Osteoblast (primary cell): ENCODE data around the gene IFI30. TPM values are rescaled to one million over a fixed set of nuclear protein-coding genes. Genes with fewer than 3 reads are reported as not detected.

ENCODE experiments used
- DNase-seq: peaks from one replicate; pipeline ENCODE4 v3.0.0; 2011; ENCODE audit warnings: low spot score, mixed read lengths; ENCODE audit not compliant: insufficient read length; ENCODE audit errors: missing footprints
- H2AFZ ChIP-seq: 2 replicates; pipeline ENCODE4 v1.6.0; 2011; ENCODE audit warnings: mild to moderate bottlenecking, low read length
- H3K27ac ChIP-seq: 2 replicates; pipeline ENCODE4 v1.5.1; 2011; ENCODE audit warnings: mild to moderate bottlenecking, low read depth, low read length, moderate library complexity
- H3K27me3 ChIP-seq: 2 replicates; pipeline ENCODE4 v1.6.0; 2012; ENCODE audit warnings: mild to moderate bottlenecking, control low read depth, inconsistent platforms, low read length, moderate library complexity; ENCODE audit not compliant: insufficient read depth
- H3K36me3 ChIP-seq: 2 replicates; pipeline ENCODE4 v1.5.1; 2011; ENCODE audit warnings: mild to moderate bottlenecking, low read length, control low read depth, moderate library complexity; ENCODE audit not compliant: insufficient read depth
- H3K4me1 ChIP-seq: 2 replicates; pipeline ENCODE4 v1.5.1; 2011; ENCODE audit warnings: mild to moderate bottlenecking, low read length, control low read depth, moderate library complexity; ENCODE audit not compliant: insufficient read depth
- H3K4me2 ChIP-seq: 2 replicates; pipeline ENCODE4 v1.6.0; 2011; ENCODE audit warnings: mild to moderate bottlenecking, low read length; ENCODE audit not compliant: insufficient read depth
- H3K4me3 ChIP-seq: fragments of 200-600 bp; sonication (generic); 3 replicates; pipeline ENCODE4 v1.5.1; 2012; ENCODE audit warnings: mild to moderate bottlenecking, low read length, inconsistent platforms; ENCODE audit not compliant: insufficient read depth
- H3K79me2 ChIP-seq: 2 replicates; pipeline ENCODE4 v1.6.0; 2012; ENCODE audit warnings: mild to moderate bottlenecking, low read length, control low read depth, inconsistent platforms; ENCODE audit not compliant: insufficient read depth
- H3K9me3 ChIP-seq: 2 replicates; pipeline ENCODE4 v1.5.1; 2011; ENCODE audit warnings: low read depth, low read length, control low read depth
- H4K20me1 ChIP-seq: 2 replicates; pipeline ENCODE4 v1.6.0; 2012; ENCODE audit warnings: mild to moderate bottlenecking, low read length, control low read depth; ENCODE audit not compliant: insufficient read depth
- total RNA-seq: library from RNA; depleted of rRNA; stranded (reverse); fragments of >200 nt; gene quantifications from 2 replicates; pipeline ENCODE4 v1.2.3, GENCODE V29; 2012
- TF ChIP-seq, protein P1 (sequence below): IDR thresholded peaks from 2 replicates; pipeline ENCODE4 v1.5.1; 2011; ENCODE audit warnings: mild to moderate bottlenecking, low read depth, low read length, moderate library complexity; ENCODE audit errors: extremely low read depth

The IFI30 gene
- total RNA-seq, 1 donor: 110 TPM

DNA sequence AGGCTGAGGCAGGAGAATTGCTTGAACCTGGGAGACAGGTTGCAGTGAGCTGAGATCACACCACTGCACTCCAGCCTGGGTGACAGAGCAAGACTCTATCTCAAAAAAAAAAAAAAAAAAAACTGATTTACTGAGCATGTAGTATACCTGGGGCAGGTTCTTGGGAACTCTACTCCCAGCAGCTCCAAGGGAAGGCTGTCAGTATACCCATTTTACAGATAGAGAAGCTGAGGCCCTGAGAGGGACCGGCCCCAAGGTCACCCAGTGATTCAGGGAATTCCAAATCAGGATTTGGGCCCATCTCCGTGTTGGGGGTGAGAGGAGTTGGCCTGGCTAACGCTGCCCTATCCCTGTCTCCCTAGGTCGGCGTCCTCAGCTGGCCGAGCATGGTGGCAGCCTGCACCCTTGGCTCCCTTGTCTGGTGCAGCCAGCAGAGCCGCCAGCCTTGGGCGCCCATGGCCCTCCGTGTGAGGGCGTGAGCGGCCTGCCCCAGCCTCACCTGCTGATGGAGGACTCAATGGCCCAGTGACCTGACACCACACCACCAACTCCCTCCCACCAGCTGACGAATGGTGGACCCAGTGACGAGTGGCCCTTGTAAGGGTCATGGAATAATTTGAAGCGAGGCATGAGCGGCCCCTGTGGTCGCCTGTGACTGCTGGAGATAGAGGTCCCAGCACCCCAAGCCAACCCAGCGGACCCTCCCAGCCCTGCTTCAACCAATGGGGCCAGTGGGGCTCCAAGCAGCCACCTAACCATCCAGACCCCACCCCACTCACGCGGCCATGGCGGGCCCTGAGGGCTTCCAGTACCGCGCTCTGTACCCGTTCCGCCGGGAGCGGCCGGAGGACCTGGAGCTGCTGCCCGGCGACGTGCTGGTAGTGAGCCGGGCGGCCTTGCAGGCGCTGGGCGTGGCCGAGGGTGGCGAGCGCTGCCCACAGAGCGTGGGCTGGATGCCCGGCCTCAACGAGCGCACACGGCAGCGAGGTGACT is 18.2 kb upstream of the IFI30 start:
- Histone ChIP-seq H3K36me3 (peaks cover 11% of the 10 kb centered on the region), H3K4me3 (no peak overlapping the region), H3K4me2 (no peak overlapping the region), H3K79me2 (peaks cover 32% of the 10 kb centered on the region), H3K27ac (no peak overlapping the region), H3K4me1 (peaks cover 24% of the 10 kb centered on the region), H3K9me3 (no peaks in the 10 kb centered on the region), H2AFZ (no peak overlapping the region), H4K20me1 (peaks cover 18% of the 10 kb centered on the region), H3K27me3 (no peaks in the 10 kb centered on the region)
- DNase-seq: no peak
- TF ChIP-seq, protein P1, sequence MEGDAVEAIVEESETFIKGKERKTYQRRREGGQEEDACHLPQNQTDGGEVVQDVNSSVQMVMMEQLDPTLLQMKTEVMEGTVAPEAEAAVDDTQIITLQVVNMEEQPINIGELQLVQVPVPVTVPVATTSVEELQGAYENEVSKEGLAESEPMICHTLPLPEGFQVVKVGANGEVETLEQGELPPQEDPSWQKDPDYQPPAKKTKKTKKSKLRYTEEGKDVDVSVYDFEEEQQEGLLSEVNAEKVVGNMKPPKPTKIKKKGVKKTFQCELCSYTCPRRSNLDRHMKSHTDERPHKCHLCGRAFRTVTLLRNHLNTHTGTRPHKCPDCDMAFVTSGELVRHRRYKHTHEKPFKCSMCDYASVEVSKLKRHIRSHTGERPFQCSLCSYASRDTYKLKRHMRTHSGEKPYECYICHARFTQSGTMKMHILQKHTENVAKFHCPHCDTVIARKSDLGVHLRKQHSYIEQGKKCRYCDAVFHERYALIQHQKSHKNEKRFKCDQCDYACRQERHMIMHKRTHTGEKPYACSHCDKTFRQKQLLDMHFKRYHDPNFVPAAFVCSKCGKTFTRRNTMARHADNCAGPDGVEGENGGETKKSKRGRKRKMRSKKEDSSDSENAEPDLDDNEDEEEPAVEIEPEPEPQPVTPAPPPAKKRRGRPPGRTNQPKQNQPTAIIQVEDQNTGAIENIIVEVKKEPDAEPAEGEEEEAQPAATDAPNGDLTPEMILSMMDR: no peak

DNA sequence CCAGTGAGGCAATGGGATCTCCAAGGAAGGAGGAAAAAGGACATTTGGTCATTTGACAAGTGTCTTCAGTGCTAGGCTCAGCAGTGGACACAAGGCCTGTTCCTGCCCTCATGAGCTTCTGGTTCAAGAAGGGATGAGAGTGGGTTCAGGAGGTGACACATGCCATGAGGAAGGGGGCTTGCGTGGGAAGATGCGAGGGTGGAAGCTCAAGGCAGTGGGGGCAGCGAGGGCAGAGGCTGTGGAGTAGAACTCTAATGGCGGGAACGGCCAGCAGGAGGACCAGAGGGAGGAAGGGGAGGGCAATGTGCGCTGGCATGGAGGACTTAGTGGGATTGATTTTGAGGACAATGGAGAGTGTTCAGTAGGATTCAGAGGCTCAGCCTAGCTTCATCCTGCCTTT is 17.3 kb upstream of the IFI30 start:
- H2AFZ ChIP-seq: no peak overlapping the region
- no peaks in the 10 kb centered on the region for H3K27me3 ChIP-seq
- H3K36me3 ChIP-seq: peaks cover 11% of the 10 kb centered on the region
- DNase-seq: peak; percentile 55
- no peaks in the 10 kb centered on the region for H3K9me3 ChIP-seq
- peaks cover 32% of the 10 kb centered on the region for H3K79me2 ChIP-seq
- peaks cover 29% of the 10 kb centered on the region for H3K4me1 ChIP-seq
- no peak overlapping the region for H3K4me2 ChIP-seq
- TF ChIP-seq, protein P1: no peak
- no peak overlapping the region for H3K27ac ChIP-seq
- no peak overlapping the region for H3K4me3 ChIP-seq
- H4K20me1 ChIP-seq: peaks cover 18% of the 10 kb centered on the region

DNA sequence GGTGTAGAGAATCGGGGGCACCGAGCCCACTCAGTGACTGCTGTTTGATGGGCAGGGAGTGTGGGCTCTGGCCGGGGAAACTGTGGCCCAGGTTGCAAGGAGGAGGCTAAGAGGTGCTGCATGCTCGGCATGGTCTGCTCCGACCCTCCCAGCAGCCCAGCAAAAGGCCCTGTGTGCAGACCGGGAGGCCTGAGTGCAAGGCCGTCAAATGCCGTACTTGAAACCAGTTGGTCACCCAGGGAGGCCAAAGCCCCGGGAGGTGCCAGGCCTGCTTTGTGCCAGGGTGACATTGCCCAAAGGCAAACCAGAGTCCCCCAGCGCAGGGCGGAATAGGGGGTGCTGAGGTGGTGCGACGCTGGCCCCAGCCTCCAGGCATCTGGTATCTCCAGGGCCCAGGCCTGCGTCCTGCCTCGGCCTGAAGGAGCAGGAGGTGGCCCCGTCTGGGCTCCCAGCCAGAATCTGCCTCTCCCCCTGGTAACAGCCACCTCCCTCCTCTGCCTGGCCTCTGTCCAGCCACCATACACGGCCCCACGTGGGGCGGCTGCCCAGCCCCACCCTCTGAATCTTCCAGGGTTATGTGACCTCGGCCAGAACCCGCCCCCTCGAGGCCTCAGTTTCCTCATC is 16.7 kb upstream of the IFI30 start:
- Histone ChIP-seq H3K36me3 (peaks cover 12% of the 10 kb centered on the region), H3K79me2 (peaks cover 32% of the 10 kb centered on the region), H3K4me2 (no peak overlapping the region), H4K20me1 (peaks cover 22% of the 10 kb centered on the region), H3K4me3 (no peak overlapping the region), H2AFZ (no peak overlapping the region), H3K4me1 (peaks cover 26% of the 10 kb centered on the region), H3K27me3 (no peaks in the 10 kb centered on the region), H3K9me3 (no peaks in the 10 kb centered on the region), H3K27ac (no peak overlapping the region)
- peak; percentile 98 for DNase-seq
- TF ChIP-seq, protein P1: no peak
